HG03378 (cell line): ENCODE measurements around the gene OR2D3.
"Not testable (repeated sequence)": the region's sequence is repeated elsewhere in the genome, so short reads cannot be mapped to it uniquely, and the experiment has no call there.

Experiments used
- ATAC-seq: cut with Tn5 transposase; IDR thresholded peaks from one replicate; pipeline ENCODE4 v1.9.1; 2021; ENCODE audit warnings: mild to moderate bottlenecking, moderate library complexity; ENCODE audit not compliant: unreplicated experiment

Gene OR2D3

GRCh38 chr11:6927030-6927617 is 6.3 kb downstream of the OR2D3 start:
- ATAC-seq, result peak; percentile 71

GRCh38 chr11:6928916-6929315 is 8.1 kb downstream of the OR2D3 start:
- ATAC-seq, result no peak

DNA sequence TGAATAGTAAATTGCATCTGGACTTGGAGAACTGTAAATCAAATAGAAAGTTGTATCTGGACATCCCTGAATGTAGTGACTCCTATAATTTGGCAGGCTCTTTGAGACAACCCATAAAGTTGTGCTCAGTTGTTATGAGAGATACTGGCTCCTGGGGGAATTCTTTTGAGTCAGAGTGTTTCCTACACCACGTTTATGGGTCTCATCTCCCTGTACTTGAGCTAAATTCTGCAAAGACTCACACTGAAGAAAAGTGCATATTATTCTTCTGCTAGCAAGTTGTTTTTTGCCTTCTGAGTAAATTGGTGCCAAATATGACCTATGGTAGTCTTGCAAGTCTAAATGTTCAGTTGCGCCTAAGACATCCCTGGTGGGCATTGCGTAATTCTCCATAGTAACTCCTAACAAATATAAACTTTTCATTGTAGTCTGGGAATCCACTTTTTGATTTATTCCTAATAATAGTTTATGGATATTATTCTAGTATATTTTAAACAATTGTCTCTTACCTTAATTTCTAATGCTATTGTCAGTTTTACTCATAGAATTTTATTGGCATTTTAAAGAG is 10.4 kb downstream of the OR2D3 start:
- no peak for ATAC-seq

DNA sequence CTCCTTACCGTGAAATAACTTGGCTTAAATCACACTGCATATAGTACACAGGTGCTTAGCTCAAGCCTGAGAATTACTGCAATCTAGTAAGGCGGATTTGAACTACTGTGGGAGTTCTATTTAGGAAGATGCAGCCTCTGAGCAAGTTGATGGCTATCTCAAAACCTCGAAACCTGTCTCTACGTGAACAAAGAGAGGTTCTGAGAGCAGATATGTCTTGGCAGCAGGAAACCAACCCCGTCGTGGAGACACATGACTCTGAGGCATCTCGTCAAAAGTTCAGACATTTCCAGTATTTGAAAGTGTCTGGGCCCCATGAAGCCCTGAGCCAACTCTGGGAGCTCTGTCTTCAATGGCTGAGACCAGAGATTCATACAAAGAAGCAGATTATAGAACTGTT is 11.3 kb downstream of the OR2D3 start:
- no peak for ATAC-seq

GRCh38 chr11:6941970-6942369 is 21.2 kb downstream of the OR2D3 start:
- ATAC-seq, result no peak

DNA sequence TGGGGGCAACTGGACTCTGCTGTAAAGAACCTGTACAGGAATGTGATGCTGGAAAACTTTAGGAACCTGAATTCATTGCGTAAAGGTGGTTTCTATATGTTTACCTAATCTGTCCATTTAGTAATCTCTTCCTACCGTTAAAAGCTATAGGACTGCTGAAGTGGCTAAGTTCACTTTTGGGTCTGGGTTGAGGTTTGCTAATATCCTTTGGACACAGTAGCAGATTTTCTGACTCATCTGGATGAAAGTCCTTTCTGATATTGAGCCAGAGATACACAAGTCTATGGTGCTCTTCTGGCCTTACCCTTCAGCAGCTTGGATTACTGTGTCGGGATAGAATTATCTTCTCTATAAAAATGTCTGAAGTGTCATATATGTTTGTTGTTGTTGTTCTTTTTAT is 22.3 kb downstream of the OR2D3 start:
- no peak for ATAC-seq

DNA sequence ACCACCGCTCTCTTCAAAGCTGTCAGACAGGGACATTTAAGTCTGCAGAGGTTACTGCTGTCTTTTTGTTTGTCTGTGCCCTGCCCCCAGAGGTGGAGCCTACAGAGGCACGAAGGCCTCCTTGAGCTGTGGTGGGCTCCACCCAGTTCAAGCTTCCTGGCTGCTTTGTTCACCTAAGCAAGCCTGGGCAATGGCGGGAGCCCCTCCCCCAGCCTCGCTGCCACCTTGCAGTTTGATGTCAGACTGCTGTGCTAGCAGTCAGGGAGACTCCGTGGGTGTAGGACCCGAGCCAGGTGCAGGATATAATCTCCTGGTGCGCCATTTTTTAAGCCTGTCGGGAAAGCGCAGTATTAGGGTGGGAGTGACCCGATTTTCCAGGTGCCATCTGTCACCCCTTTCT is 33.4 kb downstream of the OR2D3 start:
- ATAC-seq, result not testable (repeated sequence)

GRCh38 chr11:6962141-6962540 is 41.3 kb downstream of the OR2D3 start:
- ATAC-seq, result no peak

DNA sequence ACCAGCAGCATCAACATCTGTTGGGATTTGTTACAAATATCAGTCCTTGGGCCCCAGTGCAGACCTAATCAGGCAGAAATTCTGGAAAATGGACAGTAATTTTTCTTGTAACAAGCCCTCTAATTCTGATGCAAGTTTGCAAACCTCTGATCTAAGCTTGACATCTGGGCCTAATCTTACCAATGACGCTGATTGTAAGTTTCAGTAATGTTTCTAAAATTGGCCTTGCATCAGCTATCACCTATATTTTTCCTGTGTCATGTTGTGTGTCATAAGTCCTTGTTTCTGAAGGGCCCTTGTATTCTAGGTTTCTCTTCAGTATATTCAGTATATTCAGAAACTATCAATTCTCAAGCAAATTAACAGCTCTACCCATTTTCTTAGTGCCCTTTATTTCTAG is 41.9 kb downstream of the OR2D3 start:
- ATAC-seq, result peak; percentile 47

- ATAC-seq, result no peak
Observed at GRCh38 chr11:6968816-6969215, 48.0 kb downstream of the OR2D3 start.

GRCh38 chr11:6969854-6970253 is 49.1 kb downstream of the OR2D3 start:
- not testable (repeated sequence) for ATAC-seq
